ENCODE measurements around the gene FRK.
"Not testable (repeated sequence)": the region's sequence is repeated elsewhere in the genome, so short reads cannot be mapped to it uniquely, and the experiment has no call there.

DNA sequence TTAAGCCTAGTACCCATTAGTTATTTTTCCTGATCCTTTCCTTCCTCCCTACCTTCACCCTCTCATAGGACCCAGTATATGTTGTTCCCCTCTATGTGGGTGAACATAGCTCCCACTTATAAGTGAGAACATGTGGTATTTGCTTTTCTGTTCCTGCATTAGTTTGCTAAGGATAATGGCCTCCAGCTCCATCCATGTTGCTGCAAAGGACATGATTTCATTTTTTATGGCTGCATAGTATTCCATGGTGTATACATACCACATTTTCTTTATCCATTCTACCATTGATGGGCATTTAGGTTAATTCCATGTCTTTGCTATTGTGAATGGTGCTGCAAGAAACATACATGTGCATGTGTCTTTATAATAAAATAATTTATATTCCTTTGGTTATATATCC is 115.9 kb downstream of the FRK start:
- TF ChIP-seq, protein P1, sequence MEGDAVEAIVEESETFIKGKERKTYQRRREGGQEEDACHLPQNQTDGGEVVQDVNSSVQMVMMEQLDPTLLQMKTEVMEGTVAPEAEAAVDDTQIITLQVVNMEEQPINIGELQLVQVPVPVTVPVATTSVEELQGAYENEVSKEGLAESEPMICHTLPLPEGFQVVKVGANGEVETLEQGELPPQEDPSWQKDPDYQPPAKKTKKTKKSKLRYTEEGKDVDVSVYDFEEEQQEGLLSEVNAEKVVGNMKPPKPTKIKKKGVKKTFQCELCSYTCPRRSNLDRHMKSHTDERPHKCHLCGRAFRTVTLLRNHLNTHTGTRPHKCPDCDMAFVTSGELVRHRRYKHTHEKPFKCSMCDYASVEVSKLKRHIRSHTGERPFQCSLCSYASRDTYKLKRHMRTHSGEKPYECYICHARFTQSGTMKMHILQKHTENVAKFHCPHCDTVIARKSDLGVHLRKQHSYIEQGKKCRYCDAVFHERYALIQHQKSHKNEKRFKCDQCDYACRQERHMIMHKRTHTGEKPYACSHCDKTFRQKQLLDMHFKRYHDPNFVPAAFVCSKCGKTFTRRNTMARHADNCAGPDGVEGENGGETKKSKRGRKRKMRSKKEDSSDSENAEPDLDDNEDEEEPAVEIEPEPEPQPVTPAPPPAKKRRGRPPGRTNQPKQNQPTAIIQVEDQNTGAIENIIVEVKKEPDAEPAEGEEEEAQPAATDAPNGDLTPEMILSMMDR (IDR thresholded peaks at IDR 0.05; ENCODE audit: insufficient read depth, low read depth, low read length), result not testable (repeated sequence)
- TF ChIP-seq EZH2 (IDR thresholded peaks at IDR 0.05; ENCODE audit: insufficient read depth, low read length), result not testable (repeated sequence)
